OCI-LY7 (cell line): ENCODE results near the gene TAOK1.

Experiments used
- EZH2phosphoT487 ChIP-seq: fragments of 200-600 bp; sonication (generic); IDR thresholded peaks from 2 replicates; pipeline ENCODE4 v1.6.1; 2018; ENCODE audit warnings: low read depth, borderline replicate concordance, mild to moderate bottlenecking, mixed run types, antibody characterized with exemption, low read length, moderate library complexity, mixed read lengths
- TF ChIP-seq, protein P1 (sequence below): fragments of 200-600 bp; sonication (generic); conservative IDR thresholded peaks from 2 replicates; pipeline ENCODE4 v1.5.1; 2014; ENCODE audit warnings: mild to moderate bottlenecking, antibody characterized with exemption, low read length, moderate library complexity, mixed read lengths

DNA sequence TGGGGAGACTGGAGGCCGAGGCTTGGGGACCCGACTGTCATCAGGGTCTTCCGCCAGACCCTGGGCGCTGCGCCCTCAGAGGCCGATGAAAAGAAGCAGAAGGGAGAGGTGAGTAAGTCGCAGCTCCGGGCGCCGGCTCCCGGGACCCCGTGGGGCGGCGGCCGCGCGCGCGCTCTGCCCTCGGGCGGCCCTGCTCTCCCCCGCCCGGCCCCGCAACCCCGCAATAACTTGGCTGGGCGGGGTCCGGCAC lies 177.1 kb downstream of the TAOK1 start:
- TF ChIP-seq, protein P1, sequence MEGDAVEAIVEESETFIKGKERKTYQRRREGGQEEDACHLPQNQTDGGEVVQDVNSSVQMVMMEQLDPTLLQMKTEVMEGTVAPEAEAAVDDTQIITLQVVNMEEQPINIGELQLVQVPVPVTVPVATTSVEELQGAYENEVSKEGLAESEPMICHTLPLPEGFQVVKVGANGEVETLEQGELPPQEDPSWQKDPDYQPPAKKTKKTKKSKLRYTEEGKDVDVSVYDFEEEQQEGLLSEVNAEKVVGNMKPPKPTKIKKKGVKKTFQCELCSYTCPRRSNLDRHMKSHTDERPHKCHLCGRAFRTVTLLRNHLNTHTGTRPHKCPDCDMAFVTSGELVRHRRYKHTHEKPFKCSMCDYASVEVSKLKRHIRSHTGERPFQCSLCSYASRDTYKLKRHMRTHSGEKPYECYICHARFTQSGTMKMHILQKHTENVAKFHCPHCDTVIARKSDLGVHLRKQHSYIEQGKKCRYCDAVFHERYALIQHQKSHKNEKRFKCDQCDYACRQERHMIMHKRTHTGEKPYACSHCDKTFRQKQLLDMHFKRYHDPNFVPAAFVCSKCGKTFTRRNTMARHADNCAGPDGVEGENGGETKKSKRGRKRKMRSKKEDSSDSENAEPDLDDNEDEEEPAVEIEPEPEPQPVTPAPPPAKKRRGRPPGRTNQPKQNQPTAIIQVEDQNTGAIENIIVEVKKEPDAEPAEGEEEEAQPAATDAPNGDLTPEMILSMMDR, result no peak
- no peak for TF ChIP-seq EZH2phosphoT487
